GM18868 (cell line): ENCODE data around the gene CASTOR1.
A peak's percentile ranks its signal among the peaks of the same experiment; 100 is the strongest.

Source experiments
- ATAC-seq: cut with Tn5 transposase; IDR thresholded peaks from one replicate; pipeline ENCODE4 v1.9.1; 2021; ENCODE audit warnings: mild to moderate bottlenecking, moderate library complexity; ENCODE audit not compliant: unreplicated experiment

Gene CASTOR1

DNA sequence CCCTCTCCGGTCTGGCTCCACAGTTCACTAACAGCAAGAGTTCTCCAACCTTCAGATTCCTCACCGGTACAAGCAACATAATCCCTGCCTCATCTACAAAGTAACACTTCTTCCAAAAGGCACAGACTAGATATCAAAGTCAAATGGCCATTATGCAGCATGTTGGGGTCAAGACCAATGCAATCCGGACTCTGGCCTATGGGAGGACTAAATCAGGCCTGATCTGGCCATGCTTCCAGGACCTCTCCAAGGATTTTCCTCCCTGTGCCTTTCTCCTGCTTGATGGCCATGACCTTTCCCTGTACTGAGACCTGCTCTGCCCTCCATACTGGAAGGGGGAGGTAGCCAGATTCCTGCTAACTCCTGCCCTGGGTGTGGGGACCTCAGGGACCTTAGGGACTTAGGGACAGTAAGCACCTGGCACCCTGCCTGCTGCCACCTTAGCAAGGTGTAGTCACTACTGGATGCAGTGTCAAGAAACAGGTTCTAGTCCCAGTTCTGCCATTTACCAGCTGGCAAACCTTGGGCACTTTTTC, 30.8 kb upstream of the CASTOR1 start:
- ATAC-seq = no peak

DNA sequence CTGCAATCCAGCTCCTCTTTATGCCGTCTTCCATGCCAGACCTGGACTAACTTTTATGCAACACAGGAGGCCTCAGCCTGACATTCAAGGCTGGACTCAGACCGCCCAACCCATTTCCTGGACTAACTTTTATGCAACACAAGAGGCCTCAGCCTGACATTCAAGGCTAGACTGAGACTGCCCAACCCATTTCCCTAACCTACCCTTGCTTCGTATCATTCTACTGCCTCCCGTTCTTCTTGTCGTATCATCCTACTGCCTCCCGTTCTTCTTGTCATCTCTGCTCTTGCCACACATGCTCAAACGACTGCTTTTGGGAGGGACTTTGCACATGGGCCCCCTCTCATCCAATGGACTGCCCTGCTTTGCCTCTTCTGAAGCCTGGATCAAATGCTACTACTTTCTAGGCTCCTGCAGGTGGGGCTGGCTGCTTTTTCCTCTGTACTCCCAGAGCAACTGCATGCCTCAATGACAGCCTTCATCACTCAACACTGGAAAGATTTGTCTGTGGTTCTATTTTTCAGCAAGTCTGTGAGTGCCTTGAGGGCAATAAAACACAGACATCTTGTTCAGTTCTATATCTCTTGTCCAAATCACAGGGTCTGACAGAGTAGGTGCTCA, 29.6 kb upstream of the CASTOR1 start:
- ATAC-seq = no peak

GRCh38 chr22:30317778-30318177, 28.5 kb upstream of the CASTOR1 start:
- no peak for ATAC-seq

- no peak for ATAC-seq
Measured at GRCh38 chr22:30315962-30316576, 26.8 kb upstream of the CASTOR1 start.

DNA sequence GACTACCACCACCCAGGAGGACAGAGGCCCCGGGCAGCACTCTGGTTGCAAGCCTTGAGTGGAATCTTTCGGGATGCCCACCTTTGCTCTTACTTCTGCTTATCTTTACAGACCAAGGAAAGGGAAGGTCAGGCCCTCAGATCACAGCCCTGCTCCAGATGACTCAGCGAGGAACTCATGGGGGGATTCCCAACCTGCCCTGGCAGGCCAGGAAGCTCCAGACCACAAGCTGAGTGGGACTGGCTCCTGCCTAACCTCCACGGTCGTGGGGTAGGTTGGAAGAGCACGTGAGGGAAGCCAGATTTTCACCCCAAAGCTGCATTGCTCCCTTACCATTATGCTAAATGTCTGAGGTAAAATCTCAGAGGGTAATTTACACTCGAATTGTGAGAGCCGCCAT, 25.6 kb upstream of the CASTOR1 start:
- peak; percentile 46 for ATAC-seq

DNA sequence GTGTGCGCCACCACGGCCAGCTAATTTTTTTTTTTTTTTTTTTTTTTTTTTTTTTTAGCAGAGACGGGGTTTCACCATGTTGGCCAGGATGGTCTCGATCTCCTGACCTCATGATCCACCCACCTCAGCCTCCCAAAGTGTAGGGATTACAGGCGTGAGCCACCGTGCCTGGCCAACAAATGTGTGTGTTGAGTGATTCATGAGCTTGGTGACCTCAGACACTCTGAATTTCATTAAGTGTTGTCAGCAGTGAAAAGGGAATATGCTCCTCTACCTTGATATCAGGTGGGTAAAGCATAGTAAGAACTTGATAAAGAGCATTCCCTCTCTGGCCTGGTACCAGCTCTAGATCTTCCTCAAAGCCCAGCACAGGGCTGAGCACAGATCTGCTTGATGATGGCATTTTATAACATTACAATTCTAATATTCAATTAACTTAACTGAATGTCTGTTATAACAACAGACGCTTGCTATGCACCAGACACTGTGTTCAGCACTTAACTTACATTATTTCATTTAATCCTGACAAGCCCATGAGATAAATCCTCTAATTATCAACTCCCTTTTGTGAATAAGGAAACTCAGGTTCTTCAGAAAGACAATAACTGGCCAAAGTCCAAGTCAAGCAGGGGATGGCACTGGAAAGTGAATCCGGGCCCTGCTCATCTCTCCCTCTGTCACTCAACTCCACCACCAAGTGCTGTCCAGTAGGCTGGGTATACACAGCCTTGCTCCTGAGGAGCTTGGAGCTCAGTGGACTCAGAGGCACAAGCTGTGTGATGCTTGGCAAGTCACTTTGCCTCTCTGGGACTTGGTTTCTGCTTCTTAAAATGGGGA, 24.4 kb upstream of the CASTOR1 start:
- no peak for ATAC-seq

- ATAC-seq = no peak
Measured at GRCh38 chr22:30312053-30312452, 22.7 kb upstream of the CASTOR1 start.

DNA sequence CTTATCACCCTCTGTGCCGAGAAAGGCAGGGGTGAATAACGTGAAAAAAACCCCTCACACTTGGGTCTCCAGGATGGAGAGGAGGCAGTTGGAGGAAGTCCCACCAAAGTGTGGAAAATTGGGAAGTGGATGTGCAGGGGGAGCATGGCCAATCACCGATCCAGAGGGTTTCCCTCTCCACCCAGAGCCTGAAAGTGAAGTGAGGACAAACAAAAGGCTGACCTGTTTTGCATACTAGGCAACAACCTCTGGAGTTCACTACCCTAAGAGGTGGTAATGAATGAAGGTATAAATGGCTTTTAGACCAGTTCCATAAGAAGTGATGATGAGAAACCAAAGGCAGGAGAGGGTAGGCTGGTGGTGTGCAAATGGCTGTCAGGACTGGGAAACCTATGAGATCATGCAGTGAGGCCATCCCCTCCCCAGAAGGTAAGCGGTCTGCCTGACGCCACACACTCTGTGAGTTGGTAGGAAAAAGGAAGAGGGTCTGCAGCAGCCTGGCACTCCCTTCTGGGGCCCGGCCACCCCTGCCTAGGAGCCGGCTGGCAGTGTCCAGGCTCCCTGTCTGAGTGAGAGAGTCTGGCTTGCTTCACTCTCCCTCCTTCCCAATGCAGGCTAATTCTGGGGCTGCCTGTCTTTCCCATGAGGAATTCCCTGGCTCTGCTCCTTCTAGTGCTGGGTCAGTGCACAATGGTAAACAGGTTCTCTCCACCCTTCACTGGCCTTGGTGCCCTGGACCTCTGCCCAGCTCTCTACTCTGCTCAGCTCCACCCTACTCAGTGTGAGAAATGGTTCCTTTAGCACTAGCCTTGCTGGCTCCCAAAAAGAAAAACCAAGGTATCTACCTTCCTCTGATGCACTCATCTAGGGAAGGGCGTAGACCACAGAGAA, 21.8 kb upstream of the CASTOR1 start:
- no peak for ATAC-seq

DNA sequence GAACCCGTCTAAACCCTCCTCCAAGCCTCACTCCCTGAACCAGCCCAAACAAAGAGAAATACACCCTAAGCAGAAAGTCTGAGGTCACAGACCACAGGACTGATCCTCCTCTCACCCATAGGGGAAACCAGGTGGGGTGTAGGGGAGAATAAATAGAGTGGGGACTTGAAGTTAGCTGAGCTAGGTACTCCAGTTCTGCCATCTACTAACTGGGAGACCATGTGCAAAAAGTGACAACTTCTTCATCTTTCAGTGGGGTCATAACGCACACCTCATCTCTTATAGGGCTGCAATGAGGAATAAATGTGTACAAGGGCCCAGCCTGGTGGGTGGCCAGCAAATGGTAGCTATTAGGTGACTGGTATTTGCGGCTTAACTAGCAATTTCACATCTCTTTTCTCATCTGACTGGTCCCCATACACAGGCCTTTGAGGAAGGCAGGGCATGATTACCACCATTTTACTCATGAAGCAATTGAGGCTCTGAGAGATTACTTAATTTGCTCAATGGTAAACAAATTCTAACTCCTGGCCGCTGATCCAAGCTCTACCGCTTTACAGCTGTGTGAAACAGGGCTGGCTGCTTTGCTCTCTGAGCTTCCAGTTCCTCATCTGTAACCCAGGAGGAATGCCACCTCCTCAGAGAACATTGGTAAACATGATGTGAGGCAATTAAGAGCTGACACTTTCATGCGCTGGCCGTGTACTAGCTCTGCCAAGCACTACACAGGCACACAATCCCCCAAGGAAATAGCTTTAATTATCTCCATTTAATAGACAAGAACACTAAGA, 20.8 kb upstream of the CASTOR1 start:
- ATAC-seq = peak; percentile 31

DNA sequence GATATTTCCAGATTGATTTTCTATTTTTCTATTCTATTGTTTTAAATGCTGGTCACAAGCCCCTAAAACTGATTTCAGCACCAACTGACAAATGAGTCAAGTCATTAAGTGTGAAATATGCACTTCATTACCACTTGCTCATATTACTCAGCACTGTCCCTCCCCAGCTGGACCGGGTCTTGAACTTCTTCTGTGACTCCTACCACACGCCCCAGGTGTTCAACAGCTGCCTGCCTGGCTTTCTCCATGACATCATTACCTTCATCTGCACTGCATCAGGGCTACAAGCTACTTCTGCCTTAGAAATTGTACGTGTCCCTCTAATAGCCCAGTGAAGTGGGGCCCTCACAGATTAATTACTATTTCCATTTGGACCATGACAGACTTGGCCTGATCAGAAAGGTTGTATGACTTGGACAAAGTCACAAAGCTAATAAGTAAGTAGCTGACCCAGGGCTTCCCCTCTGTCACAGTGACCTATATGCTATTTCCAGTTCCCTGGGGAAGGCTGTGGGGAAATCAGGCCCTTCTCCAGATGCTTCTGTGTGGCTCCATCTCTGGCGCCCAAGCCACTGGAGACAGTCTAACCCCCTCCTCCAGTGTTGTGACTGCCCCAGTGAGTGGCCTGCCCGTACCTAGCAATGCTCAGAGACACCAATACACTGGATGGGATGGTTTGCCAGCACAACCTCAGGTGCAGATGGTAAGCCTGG, 19.4 kb upstream of the CASTOR1 start:
- ATAC-seq = no peak

DNA sequence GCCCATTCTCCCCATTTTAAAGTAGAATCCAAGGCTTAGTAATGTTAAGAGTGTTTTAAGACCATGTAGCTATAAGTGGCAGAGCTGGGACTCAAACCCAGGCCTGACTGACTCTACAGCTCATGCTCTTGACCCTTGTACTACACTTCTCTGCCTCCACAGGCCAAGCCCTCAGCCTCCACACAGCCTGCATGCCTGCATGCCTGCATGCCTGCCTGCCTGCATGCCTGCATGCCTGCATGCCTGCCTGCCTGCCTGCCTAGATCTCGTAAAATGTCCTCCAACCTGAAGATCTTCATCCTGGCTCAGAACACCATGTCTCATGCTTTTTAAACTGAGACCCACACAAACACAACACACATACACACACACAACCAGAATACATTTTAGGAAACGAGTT, 18.8 kb upstream of the CASTOR1 start:
- ATAC-seq = no peak

GRCh38 chr22:30307041-30307574, 17.8 kb upstream of the CASTOR1 start:
- no peak for ATAC-seq

- no peak for ATAC-seq
Measured at GRCh38 chr22:30306627-30307011, 17.3 kb upstream of the CASTOR1 start.

DNA sequence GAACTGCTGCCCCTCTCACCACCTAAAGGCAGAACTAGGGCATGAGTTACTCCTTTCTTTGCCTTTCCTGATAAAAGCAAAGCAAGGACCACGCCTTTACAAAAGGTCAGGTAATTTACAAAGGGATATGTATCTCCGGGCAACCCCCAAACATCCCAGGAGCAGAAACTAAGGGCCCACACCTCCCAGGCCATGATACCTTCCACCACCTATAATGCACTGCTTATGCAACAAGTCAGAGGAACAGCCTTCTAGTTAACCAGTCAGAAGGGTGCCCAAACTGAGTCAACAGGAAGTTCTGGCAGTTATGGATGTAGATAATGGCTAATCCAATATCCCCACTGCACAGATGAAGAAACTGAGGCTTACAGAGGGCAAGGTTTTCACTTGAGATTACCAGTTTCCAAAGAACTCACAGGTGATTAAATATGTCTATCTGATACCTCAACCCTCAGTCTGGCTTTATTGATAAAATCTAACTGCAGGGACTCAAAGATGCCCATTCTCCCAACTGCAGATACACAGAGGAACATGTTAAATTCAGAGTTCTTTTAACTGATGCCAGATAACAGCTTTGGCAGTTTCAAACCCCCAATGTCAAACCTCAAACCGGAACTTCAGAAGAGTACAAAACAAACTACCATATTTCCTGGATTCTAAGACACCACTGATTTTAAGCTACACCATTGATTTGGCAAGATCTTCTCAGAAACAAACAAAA, 16.8 kb upstream of the CASTOR1 start:
- ATAC-seq = no peak

GRCh38 chr22:30305519-30305905, 16.2 kb upstream of the CASTOR1 start:
- ATAC-seq = no peak

GRCh38 chr22:30304495-30305244, 15.4 kb upstream of the CASTOR1 start:
- peak; percentile 32 for ATAC-seq

GRCh38 chr22:30302810-30303138, 13.5 kb upstream of the CASTOR1 start:
- ATAC-seq = no peak
